Left renal pelvis (tissue), 4 donors: ENCODE results near the gene C3. TPM values are rescaled to one million over a fixed set of nuclear protein-coding genes. Genes with fewer than 3 reads are reported as not detected.
"Not testable (repeated sequence)": the region's sequence is repeated elsewhere in the genome, so short reads cannot be mapped to it uniquely, and the experiment has no call there.

ENCODE experiments used
- DNase-seq, 4 donors: peaks; one replicate each; pipeline ENCODE4 v3.0.0-alpha.2; 2013; ENCODE audit warnings: low read depth in 4 of 4, low spot score in 3 of 4
- polyA plus RNA-seq, 4 donors: library from polyadenylated mRNA; unstranded; fragments of 120-200 nt; gene quantifications; one replicate each; pipeline ENCODE4 v1.2.1, GENCODE V29; 2013; ENCODE audit not compliant: insufficient read length in 4 of 4

Gene C3
- polyA plus RNA-seq, 4 donors: 15.0 to 24.7 (median 20.0) TPM

DNA sequence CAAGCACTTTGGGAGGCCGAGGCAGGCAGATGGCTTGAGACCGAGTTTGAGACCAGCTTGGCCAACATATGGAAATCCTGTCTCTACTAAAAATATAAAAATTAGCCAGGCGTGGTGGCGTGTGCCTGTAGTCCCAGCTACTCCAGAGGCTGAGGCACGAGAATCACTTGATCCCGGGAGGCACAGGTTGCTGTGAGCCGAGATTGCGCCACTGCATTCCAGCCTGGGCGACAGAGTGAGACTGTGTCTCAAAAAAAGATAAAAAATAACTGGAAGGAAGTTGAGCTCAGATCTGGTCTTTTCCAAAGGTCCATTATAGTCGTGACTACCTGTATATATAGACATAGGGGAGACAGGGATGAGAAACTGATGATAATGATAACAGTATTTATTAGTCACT lies 28.1 kb upstream of the C3 start:
- not testable (repeated sequence) for DNase-seq

DNA sequence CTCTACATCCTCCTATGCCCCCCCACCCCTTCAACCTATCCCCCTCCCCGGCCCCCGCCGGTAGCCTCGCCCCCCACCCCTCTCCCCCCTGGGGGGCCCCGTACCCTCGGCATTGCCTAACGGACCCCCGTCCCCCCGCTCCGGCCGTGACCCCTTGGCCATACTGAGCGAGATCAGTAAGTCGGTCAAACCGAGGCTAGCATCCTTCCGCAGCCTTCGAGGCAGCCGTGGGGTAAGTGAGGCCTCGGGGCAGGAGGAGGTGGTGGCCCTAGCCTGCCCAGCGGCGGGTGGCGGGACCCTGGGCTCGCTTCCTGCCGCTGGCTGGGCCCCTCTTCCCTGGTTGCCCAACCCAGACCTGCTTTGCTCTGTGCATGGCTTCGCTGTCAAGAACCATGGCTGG lies 25.5 kb upstream of the C3 start:
- DNase-seq: no peak

DNA sequence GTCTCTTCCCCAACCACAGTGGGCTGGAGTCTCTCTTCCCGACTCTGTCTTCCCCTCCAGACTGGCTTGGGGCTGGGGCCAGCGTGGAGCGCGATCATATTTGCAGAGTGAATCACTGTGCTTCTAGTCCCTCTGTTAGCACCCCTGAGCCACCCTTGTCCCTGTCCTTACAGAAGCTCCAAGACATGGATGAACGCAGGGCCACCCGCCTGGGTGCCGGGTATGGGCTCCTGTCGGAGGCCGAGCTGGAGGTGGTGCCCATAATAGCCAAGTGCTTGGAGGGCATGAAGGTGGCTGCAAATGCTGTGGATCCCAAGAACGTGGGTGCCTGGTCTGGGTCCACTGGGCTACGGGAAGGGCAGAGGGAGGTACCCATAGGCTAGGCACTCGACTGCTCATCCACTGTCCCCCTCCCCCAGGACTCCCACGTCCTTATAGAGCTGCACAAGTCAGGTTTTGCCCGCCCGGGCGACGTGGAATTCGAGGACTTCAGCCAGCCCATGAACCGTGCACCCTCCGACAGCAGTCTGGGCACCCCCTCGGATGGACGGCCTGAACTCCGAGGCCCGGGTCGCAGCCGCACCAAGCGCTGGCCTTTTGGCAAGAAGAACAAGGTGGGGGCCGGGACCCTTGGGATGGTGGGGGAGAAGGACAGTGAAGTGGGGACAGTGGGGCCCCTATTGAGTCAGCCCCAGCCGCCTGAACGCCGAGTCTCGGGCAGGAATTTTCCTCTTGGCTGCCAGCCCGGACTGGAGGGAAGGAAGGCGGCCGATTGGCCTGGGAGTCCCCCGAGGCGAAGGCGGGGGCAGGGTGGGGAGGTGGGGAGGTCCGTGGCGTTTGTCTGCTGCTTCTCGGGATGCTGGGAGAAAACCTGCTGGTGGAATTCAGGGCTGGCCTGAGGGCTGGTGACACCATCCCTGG lies 24.2 kb upstream of the C3 start:
- peak in 1 of 4 donors; percentile 82 for DNase-seq

DNA sequence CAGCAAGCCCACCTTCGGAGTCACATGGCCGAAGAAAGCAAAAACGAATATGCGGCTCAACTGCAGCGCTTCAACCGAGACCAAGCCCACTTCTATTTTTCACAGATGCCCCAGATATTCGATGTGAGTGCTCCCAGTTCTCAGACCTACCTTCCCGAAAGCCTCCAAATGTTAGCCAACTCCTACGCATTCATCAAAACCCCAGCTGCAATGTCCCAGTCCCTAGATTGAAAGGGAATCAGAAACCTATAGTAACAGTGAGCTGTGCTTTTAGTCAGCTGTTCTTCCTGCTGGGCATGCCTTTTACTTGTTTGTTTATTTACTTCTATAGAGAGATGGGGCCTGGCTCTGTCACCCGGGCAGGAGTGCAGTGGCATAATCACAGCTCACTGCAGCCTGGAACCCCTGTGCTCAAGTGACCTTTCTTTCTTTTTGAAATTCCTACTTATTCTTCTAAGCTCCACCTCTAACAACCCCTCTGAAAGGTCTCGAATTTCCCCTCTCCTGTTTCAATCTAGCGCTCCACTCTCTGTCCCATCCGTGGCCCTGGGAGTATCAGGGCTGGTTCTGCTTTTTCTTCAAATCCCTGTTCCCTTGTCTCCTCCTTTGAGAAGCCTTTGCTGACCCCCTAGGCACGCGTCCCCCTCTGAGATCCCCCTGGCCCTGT lies 23.4 kb upstream of the C3 start:
- no peak for DNase-seq

DNA sequence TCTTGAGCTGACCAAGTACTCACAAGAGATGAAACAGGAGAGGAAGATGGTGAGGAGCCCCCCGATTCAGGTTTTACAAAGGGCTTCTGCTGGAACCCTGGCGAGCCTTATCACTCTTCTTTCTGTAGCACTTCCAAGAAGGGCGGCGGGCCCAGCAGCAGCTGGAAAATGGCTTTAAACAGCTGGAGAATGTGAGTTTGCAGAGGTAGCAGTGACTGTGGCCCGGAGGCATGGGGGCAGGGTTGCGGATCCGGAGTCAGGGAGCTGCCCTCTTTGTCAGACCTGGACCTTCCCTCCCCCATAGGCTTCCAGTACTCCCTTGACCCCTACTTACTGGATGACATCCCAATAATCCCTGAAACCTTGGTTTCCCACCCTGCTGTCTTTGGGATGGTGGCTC lies 22.6 kb upstream of the C3 start:
- no peak for DNase-seq

DNA sequence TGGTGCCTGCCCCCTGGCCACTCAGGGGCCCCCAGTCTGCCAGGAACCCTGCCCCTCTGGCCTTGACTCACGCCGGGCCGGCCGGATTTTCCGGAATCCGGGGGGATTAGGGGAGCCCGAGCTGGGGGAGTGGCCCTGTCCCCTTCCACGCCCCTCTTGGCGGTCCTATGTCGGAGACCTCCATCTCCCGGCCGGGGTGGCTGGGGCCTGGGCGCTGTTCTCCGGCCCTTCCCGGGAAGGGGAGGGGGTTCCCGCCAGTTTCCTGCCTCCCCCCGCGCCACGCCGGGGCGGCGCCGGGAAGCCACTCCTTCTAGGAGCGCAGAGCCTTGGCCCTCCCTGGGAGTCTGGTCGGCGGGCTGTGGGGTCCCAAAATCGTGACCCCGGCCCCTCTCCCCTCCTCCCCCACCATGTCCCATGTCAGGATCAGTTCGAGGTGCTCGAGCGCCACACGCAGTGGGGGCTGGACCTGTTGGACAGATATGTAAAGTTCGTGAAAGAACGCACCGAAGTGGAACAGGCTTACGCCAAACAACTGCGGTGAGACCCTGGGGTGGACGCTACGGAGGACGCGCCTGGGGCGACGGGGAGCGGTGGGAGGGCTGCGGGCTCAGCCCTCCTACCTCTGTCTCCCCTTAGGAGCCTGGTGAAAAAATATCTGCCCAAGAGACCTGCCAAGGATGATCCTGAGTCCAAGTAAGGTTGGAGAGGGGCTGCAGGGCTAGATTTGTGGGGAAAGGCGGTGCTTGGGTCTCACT lies 20.3 kb upstream of the C3 start:
- DNase-seq: no peak

DNA sequence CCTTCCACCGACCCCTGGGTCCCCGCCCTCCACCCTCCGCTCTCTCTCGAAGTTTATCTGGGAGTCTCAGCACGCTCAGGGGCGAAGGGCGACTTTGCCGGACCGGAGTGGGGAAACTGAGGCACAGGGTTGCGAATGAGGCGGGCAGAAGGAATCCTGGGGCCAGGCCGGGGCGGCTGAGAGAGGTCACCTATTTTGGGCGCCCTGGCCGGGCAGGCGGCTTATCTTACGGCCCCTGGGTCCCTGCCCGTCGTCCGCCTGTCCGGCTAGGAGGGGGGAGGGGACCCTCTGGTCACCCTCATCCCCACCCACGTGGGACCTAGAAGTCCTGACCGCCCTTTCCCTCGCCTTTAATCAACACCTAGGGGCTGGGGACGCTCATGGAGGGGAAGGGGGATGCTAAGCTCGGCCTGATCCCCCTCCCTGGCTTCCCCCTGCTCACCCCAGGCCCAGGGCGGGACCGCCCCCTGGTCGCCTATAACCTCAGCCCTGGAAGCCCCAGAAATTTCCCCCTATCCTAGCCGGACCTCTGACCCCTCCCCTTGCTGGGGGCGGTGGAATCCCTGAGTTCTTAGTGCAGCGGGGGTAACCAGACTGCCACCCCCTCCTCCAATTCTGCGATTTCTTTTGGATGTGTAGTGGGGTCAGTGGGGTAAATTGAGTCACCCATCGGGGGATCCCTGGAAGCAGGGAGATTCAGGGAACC lies 19.6 kb upstream of the C3 start:
- no peak for DNase-seq

DNA sequence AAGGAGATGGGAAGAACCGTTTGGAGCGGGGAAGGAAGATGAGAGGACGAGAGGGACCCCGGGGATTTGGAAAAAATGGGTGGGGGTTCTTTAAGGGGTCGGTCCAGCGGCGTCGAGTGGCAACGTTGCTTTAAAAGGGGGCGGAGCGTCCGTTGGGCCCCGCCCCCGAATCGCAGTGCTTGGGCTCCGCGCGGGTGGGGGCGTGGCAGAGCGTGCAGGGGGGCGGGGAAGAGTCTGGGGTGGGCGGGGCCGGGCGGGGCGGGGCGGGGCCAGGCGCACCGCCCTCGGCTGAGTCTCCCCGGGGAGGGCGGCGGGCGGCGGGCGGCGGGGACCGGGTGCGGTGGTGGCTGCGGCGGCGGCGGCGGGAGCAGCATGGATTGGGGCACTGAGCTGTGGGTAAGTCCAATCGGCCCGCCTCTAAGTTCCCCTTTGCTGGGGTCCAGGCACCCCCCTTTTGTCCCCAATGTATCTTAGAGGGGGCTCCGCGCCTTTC lies 19.0 kb upstream of the C3 start, which contains the start of gene TRIP10:
Gene TRIP10 (plus strand): TSS at position 291 of the 493 bp plus-strand sequence. CDS start 82 bp downstream, at position 373.
- peak in 1 of 4 donors; percentile 73 for DNase-seq

DNA sequence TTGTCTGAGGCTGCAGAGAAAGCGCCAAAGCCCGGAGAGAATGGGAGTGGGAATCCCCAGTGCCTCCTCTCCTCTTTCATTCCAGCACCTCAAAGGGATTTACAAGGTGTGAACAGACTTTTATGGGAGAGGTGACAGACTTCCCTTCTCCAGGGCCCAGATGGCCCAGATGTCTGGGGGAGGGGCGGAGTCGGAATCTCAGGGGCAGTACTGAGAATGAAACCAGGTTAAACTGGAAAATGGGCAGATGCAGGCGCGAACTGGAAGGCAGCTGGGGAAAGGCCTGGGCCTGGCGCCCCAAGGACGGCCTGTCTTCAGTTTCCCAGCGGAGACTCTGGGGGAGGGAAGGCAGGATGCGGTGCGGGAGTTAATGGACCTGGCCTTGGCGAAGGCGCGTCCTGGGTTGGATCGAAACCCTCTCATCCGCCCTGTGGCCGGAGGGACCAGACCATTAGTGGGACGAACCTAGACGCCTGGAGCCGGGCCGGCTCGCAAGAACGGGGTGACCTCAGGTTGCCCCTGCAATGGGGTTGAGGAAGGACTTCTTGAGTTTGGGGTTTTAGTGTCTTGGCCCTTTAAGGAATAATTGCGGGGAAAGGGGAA lies 18.4 kb upstream of the C3 start:
- no peak for DNase-seq

DNA sequence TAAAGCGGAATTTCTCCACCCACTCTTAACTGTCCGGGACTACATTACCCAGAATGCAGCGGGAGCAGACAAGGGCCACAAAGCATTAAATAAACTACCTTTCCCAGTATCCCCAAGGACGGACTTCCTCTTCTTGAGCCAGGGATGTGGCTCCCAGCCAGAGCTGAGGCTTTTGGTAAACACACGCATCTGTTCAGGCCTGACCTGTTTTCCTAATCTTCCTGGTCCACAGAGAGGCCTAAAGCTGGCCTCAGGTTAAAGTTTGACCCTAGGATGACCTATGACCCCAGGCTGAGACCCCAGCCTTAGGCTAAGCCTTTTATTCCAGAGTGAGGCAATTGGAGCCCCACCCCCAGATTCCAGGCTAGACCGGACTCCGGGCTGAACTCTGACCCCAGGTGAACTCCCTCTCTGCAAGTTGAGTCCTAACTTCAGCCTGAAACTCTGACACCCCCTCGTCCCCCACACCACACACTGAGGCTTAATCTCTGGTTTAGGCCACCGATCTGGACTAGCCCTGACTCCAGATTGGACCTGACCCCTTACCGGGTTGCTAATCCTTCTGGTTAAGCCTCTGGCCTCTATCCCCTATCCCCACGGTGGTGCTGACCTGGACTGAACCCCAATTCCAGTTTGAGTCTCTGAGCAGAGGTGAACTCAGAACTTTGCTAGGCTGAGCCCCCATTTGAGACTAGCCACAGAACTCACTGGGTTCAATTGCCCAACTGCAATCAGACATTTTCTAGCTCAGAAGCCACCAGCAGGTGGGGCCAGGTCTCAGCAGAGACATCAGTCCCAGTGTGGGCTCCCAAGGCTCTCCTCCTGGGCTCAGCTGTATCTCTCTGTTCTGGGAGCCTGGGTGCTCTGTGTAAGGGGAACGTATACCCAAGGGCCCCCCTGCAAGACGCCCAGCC lies 17.7 kb upstream of the C3 start:
- peak in 1 of 4 donors; percentile 65 for DNase-seq

DNA sequence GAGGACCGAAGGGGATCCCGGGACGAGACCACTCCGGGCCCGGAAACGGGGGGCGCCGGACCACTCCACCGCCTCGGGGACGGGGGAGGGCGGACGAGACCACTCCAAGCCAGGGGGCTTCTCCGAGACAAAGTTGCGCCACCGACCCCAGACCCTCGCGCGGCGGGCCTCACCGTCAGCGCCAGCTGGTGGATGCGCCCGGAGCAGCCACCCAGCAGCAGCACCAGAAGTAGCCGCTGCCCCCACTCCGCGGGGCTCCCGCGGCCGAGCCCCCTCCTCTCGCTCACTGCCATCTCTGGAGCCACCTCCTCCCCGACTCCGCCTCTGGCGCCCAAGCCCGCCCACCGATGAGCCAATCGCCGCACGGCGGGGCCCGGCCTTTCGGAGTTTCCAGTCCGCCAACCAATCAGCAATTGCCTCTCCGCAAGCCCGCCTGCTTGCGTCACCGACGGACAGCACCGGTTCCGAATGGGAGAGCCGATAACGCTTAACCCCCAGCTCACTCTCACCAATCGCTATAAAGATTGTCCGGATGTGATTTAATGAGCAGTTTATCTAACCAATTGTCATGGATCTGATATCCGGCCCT lies 16.9 kb upstream of the C3 start, which contains the start of gene GPR108:
Gene GPR108 (minus strand): TSS at position 297 of the 589 bp plus-strand sequence. CDS start 4 bp downstream, at position 293.
- peak; percentile 99 to 100 (median 100) for DNase-seq

DNA sequence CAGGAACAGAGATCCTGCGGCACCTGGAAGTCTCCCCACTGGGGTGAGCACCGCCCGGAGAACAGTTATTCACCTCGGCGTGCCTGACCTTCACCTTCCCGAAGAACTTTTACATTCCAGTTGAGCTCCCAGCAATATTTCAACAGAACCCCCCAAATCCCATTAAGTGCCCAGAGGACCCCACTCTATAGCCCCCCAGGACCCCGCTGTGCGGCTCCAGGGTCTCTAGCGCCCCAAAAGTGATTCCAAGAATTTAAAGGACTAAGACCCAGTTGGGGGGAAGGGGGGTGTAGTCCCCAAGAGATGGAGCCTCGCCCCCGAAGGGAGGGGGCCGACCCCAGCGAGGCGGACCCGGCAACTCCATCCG lies 16.4 kb upstream of the C3 start:
- DNase-seq: no peak

DNA sequence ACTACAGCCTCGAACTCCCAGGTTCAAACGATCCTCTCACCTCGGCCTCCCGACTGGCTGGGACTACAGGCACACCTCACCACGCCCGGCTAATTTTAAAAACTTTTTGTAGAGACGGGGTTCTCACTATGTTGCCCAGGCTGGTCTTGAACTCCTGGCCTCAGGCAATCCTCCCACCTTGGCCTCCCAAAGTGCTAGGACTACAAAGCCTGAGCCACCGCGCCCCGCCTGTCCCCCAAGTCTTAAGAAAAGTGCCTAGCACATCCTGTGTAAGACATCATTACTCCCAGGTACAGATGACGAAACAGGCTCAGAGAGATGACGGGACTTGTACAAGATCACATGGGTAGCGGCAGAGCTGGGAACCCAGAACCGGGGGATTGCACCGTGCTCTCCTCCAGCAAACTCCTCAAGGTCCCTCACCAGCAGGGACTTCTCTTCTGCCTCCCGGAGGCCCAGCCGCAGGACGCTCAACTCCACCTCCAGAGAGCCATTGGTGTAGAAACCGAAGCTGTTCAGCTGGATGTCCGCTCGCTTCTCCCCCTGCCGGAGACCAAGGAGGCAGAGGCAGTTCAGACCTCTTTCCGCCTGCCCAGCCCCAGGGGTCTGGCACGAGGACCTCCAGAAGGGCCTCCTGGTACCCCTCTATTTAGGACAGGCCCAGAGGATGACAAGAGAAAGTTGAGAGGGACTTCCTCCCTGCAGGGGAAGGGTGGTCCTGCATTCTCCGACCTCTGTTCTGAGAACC lies 15.9 kb upstream of the C3 start:
- DNase-seq: peak in 1 of 4 donors; percentile 70

DNA sequence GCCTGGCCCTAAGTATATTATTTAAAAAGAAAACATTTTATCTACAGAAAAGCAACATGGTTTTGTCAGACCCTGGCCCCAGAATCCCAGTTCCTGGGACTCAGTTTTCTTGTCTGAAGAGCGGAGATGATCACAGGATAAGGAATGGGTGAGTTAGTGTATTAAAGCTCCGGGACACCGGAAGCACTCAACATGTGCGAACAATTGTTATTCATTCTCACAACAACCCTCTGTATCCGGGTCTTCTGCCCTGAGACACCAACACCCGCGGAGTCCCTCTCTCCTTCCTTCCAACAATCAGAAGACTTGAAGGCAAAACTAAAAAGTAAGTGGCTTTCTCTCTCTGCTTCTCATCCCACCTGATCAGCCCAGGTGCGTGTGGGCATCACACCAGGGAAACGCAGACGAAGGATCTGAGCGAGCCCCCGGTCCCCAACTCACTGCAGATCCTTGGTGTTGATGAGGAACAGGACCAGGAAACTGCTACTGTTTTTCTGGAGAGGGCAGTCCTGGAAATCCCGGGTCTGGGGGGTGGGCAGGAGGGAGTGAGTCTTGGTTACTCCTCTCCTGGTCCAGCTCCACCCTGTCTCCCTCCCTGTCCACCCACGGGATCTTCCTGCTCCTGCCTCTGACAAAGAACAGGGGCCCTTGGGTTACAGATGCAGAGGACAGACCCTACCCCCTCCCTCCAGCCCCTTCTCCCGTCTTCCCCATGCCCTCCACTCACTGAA lies 14.9 kb upstream of the C3 start:
- DNase-seq: no peak

DNA sequence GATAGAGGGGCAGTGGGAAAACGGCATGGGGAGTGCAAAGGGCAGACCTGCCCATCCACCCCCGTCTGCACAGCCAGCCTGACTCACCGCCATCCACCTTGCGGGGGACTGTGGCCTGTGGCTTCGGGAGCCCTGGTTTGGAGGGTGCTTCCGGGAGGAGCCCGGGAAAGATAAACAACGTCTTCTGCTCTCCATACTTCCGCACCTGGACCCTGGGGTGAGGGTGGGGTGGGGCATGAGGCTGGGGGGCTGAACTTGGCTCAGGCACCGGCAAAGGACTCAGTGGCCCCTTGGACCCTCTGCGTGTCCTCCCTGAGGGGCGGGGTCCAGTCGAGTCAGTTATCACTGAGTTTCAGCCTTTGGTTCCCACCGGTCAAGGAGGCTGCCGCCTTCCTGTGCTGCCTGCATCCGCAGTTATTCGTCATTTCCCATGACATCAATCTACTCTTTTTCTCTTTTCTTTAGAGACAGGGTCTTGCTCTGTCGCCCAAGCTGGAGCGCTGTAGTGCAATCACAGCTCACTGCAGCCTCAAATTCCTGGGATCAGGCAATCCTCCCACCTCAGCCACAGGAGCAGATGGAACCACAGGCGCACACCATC lies 13.7 kb upstream of the C3 start:
- no peak for DNase-seq

DNA sequence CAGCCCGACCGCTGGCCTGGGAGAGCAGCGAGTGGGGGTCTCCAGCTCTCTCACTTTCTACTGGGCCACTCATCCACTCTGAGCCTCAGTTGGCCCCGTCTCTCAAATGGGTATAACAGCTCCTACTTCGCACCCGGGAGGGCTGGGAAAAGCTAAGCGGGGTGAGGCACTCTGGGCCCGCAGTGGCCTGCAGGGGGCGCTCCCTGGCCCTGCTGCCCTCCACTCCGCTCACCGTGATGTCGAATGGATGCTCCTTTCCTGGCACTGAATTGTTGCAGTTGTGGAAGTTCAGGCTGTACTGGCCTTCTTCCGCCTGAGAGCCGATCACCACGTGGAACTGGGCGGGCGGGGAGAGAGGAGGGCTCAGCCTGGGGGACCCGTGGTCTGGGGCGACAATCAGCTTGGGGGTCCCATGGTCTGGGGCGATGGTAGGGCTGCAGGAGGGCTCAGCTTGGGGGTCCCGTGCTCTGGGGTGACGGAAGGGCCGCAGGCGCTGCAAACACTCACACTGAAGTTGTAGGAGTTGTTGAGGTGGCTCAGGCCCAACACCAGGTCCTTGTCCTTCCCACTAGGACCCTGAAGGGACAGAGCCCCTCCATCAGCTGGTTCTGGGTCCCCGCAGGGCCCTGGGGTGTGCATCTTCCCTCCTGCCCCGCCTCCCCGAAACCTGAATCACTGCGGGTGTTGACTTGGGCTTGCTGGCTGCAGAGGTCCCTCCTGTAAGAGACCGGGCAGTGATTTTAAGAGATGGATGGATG lies 13.1 kb upstream of the C3 start:
- DNase-seq: no peak
